Neural cell (in vitro differentiated cells): ENCODE results near the gene TSPAN14.

ENCODE experiments used
- CTCF ChIP-seq: fragments of 450-650 bp; IDR thresholded peaks from 2 replicates; pipeline ENCODE4 v1.5.1; 2014; ENCODE audit warnings: antibody characterized with exemption, mild to moderate bottlenecking, moderate library complexity; ENCODE audit not compliant: poor library complexity, severe bottlenecking
- RAD21 ChIP-seq: fragments of 450-650 bp; conservative IDR thresholded peaks from 2 replicates; pipeline ENCODE4 v1.6.1; 2014; ENCODE audit warnings: antibody characterized with exemption, mild to moderate bottlenecking, moderate library complexity

- TF ChIP-seq CTCF (no peak), RAD21 (no peak)
Measured at GRCh38 chr10:80425901-80426300, 28.2 kb upstream of the TSPAN14 start.
